C4-2B (cell line): ENCODE results near the gene PSMB10.

ENCODE experiments used
- ZFX ChIP-seq: fragments of 450-650 bp; IDR thresholded peaks from 2 replicates; pipeline ENCODE4 v1.6.1; 2017
- TF ChIP-seq, protein P1 (sequence below): fragments of 450-650 bp; conservative IDR thresholded peaks from 2 replicates; pipeline ENCODE4 v1.5.1; 2017; ENCODE audit warnings: mild to moderate bottlenecking

DNA sequence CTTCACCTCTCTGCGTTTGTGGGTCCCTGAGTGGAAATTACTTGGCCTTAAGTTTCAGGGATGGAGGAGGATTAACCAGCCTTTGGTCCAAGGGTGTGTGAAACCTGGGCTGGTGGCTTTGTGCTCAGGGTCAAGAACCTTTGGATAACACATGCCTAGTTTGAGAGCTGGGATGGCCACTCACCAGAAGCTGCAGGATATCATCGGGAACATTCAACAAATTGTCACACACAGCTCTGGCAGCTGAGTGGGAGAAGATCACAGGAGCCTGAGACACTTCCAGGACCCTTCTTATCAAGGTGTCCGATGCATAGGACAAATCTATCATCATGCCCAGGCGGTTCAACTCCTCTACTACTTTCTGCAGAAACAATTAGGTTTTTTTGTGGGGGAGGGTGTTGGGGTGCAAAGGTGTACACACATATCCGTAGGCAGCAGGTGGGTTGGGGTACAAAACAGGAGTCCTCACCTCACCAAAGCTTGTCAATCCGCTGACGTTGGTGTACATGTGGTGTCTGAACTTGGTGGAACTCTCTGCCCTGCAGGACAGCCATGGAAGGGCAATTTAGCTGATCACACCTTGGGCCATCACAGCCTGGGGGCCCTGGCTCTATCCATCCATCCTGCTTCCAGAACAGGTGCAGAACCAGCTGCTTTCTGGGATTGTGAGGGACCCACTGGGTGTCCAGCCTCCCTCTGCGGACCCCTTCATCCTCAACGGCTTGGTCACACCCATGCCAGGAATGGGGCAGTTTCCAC, 41.0 kb upstream of the PSMB10 start:
- TF ChIP-seq, protein P1, sequence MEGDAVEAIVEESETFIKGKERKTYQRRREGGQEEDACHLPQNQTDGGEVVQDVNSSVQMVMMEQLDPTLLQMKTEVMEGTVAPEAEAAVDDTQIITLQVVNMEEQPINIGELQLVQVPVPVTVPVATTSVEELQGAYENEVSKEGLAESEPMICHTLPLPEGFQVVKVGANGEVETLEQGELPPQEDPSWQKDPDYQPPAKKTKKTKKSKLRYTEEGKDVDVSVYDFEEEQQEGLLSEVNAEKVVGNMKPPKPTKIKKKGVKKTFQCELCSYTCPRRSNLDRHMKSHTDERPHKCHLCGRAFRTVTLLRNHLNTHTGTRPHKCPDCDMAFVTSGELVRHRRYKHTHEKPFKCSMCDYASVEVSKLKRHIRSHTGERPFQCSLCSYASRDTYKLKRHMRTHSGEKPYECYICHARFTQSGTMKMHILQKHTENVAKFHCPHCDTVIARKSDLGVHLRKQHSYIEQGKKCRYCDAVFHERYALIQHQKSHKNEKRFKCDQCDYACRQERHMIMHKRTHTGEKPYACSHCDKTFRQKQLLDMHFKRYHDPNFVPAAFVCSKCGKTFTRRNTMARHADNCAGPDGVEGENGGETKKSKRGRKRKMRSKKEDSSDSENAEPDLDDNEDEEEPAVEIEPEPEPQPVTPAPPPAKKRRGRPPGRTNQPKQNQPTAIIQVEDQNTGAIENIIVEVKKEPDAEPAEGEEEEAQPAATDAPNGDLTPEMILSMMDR = no peak
- TF ChIP-seq ZFX = no peak
